H1 (cell line): ENCODE data around the gene BPIFB6.

Experiments used
- EP300 ChIP-seq, 2 experiments: IDR thresholded peaks; 1 replicate in 1 of 2; 2 replicates in 1 of 2; pipeline ENCODE4 v1.6.1; 2011 to 2012; ENCODE audit warnings: low read depth in 2 of 2, low read length in 2 of 2, mild to moderate bottlenecking in 2 of 2, borderline replicate concordance in 1 of 2, inconsistent platforms in 1 of 2, moderate library complexity in 1 of 2
- HDAC6 ChIP-seq: IDR thresholded peaks from one replicate; pipeline ENCODE4 v1.7.1; 2012; ENCODE audit warnings: low read depth, mild to moderate bottlenecking, inconsistent platforms, low read length, moderate library complexity
- JUND ChIP-seq: IDR thresholded peaks from 2 replicates; pipeline ENCODE4 v1.6.1; 2011; ENCODE audit warnings: mild to moderate bottlenecking, improper control_type of control experiment, low read length
- POLR2A ChIP-seq, 2 experiments: IDR thresholded peaks; 1 replicate in 1 of 2; 2 replicates in 1 of 2; pipeline ENCODE4 v1.6.1; 2011; ENCODE audit warnings: low read depth in 2 of 2, low read length in 2 of 2, mild to moderate bottlenecking in 2 of 2; ENCODE audit errors: control extremely low read depth in 1 of 2
- POLR2AphosphoS5 ChIP-seq: IDR thresholded peaks from 2 replicates; pipeline ENCODE4 v1.6.1; 2011; ENCODE audit warnings: low read depth, low read length
- RNF2 ChIP-seq: fragments of 200-900, 300-1000 bp; sonication (generic); IDR thresholded peaks from 2 replicates; pipeline ENCODE4 v1.7.1; 2016; ENCODE audit warnings: borderline replicate concordance, low read depth, mild to moderate bottlenecking, antibody characterized with exemption, low read length; ENCODE audit not compliant: poor library complexity, severe bottlenecking; ENCODE audit errors: missing control alignments
- TCF12 ChIP-seq: IDR thresholded peaks from 2 replicates; pipeline ENCODE4 v1.6.1; 2011; ENCODE audit warnings: low read depth, mild to moderate bottlenecking, low read length
- YY1 ChIP-seq: IDR thresholded peaks from 2 replicates; pipeline ENCODE4 v1.6.1; 2011; ENCODE audit warnings: low read depth, mild to moderate bottlenecking, low read length
- TF ChIP-seq, protein P1 (sequence below), 3 experiments: IDR thresholded peaks; 1 replicate in 2 of 3; 2 replicates in 1 of 3; pipeline versions ENCODE4 v1.5.1 to v1.6.1; 2011; ENCODE audit warnings: low read length in 3 of 3, mild to moderate bottlenecking in 3 of 3, inconsistent platforms in 2 of 3, low read depth in 1 of 3, moderate library complexity in 1 of 3; ENCODE audit not compliant: insufficient read depth in 1 of 3; ENCODE audit errors: control extremely low read depth in 1 of 3

DNA sequence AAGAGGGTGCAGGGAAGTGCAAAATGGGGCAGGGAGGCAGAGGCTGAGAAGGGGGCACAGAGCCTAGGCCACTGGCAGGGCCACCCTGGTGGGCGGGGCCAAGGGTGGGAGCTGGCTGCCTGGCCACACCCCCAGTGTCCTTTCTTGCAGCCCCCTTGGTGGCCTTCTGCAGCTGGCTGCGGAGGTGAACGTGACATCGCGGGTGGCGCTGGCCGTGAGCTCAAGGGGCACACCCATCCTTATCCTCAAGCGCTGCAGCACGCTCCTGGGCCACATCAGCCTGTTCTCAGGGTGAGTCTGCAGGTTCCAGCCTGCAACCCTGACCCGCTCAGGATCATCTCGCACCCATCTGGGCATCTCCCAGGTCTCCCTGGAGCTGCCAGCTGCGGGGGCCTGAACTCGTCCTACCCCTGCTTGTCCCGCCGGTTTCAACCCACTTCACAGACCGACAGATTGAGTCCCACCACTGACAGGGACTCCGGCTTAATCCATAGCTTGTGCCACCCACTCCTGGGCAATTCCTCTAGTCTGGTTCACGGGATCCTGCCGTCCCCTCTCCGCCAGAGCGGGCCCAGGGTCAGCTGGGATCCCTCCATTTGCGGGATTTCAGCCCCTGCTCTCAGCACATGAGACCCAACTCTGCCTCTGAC is 28.4 kb downstream of the BPIFB6 start:
- TF ChIP-seq EP300 (IDR thresholded peaks at IDR 0.05; ENCODE audit: borderline replicate concordance in 1 of 2, low read depth in 2 of 2, low read length in 2 of 2) (no peak), POLR2AphosphoS5 (no peak), HDAC6 (no peak), YY1 (no peak), RNF2 (no peak), POLR2A (IDR thresholded peaks at IDR 0.05; ENCODE audit: control extremely low read depth in 1 of 2, low read depth in 2 of 2, low read length in 2 of 2) (no peak), TCF12 (no peak), JUND (no peak)
- TF ChIP-seq, protein P1, sequence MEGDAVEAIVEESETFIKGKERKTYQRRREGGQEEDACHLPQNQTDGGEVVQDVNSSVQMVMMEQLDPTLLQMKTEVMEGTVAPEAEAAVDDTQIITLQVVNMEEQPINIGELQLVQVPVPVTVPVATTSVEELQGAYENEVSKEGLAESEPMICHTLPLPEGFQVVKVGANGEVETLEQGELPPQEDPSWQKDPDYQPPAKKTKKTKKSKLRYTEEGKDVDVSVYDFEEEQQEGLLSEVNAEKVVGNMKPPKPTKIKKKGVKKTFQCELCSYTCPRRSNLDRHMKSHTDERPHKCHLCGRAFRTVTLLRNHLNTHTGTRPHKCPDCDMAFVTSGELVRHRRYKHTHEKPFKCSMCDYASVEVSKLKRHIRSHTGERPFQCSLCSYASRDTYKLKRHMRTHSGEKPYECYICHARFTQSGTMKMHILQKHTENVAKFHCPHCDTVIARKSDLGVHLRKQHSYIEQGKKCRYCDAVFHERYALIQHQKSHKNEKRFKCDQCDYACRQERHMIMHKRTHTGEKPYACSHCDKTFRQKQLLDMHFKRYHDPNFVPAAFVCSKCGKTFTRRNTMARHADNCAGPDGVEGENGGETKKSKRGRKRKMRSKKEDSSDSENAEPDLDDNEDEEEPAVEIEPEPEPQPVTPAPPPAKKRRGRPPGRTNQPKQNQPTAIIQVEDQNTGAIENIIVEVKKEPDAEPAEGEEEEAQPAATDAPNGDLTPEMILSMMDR (IDR thresholded peaks at IDR 0.05; ENCODE audit: control extremely low read depth in 1 of 3, insufficient read depth in 1 of 3, low read depth in 1 of 3, low read length in 3 of 3) = no peak
